HG02623 (cell line): ENCODE results near the gene SDK2.

ENCODE experiments used
- ATAC-seq: cut with Tn5 transposase; IDR thresholded peaks from one replicate; pipeline ENCODE4 v1.9.1; 2021; ENCODE audit warnings: moderate library complexity; ENCODE audit not compliant: unreplicated experiment

SDK2 gene

GRCh38 chr17:73566905-73567782 is 77.1 kb downstream of the SDK2 start:
- ATAC-seq, result no peak

- ATAC-seq, result no peak
These were observed 79.4 kb downstream of the SDK2 start for GRCh38 chr17:73564843-73565242.

- ATAC-seq, result no peak
These were observed 81.3 kb downstream of the SDK2 start for GRCh38 chr17:73562896-73563295.

GRCh38 chr17:73561111-73561510 is 83.1 kb downstream of the SDK2 start:
- no peak for ATAC-seq

GRCh38 chr17:73560661-73561060 is 83.6 kb downstream of the SDK2 start:
- no peak for ATAC-seq

- no peak for ATAC-seq
These were observed 84.7 kb downstream of the SDK2 start for GRCh38 chr17:73559532-73559931.

GRCh38 chr17:73555199-73555960 is 88.9 kb downstream of the SDK2 start:
- no peak for ATAC-seq

- no peak for ATAC-seq
These were observed 89.7 kb downstream of the SDK2 start for GRCh38 chr17:73554498-73554897.

- no peak for ATAC-seq
These were observed 90.9 kb downstream of the SDK2 start for GRCh38 chr17:73553311-73553710.

- ATAC-seq, result no peak
These were observed 91.8 kb downstream of the SDK2 start for GRCh38 chr17:73552300-73553048.

- no peak for ATAC-seq
These were observed 92.5 kb downstream of the SDK2 start for GRCh38 chr17:73551759-73552158.

- no peak for ATAC-seq
These were observed 93.1 kb downstream of the SDK2 start for GRCh38 chr17:73551144-73551543.

GRCh38 chr17:73550556-73550955 is 93.7 kb downstream of the SDK2 start:
- no peak for ATAC-seq

- ATAC-seq, result no peak
These were observed 94.3 kb downstream of the SDK2 start for GRCh38 chr17:73549841-73550430.

- ATAC-seq, result no peak
These were observed 95.5 kb downstream of the SDK2 start for GRCh38 chr17:73548620-73549311.

GRCh38 chr17:73547790-73548189 is 96.5 kb downstream of the SDK2 start:
- no peak for ATAC-seq

GRCh38 chr17:73546770-73547536 is 97.3 kb downstream of the SDK2 start:
- no peak for ATAC-seq

- no peak for ATAC-seq
These were observed 98.1 kb downstream of the SDK2 start for GRCh38 chr17:73546114-73546513.

GRCh38 chr17:73545109-73546032 is 98.9 kb downstream of the SDK2 start:
- no peak for ATAC-seq
